Neuron (in vitro differentiated cells): ENCODE results near the gene SRI.
"Not testable (repeated sequence)": the region's sequence is repeated elsewhere in the genome, so short reads cannot be mapped to it uniquely, and the experiment has no call there.

Experiments used
- H2AFZ ChIP-seq: one replicate; pipeline ENCODE4 v1.6.1; 2013; ENCODE audit warnings: low read depth, mild to moderate bottlenecking, inconsistent platforms, low read length, moderate library complexity
- H3K27me3 ChIP-seq: one replicate; pipeline ENCODE4 v1.6.1; 2013; ENCODE audit warnings: low read length; ENCODE audit not compliant: insufficient read depth
- H3K36me3 ChIP-seq: one replicate; pipeline ENCODE4 v1.6.1; 2013; ENCODE audit warnings: low read length; ENCODE audit not compliant: insufficient read depth
- H3K4me1 ChIP-seq: one replicate; pipeline ENCODE4 v1.6.1; 2013; ENCODE audit warnings: low read length; ENCODE audit not compliant: insufficient read depth
- H3K4me3 ChIP-seq: 2 replicates; pipeline ENCODE4 v1.5.1; 2013; ENCODE audit warnings: mild to moderate bottlenecking, low read length, moderate library complexity
- H3K9me3 ChIP-seq: one replicate; pipeline ENCODE4 v1.6.1; 2013; ENCODE audit warnings: low read length

Gene SRI

GRCh38 chr7:88219781-88220747 is at the start of gene SRI:
Gene SRI, minus strand, starts transcription at chr7:88220038. Its CDS starts 12 bp downstream, at chr7:88220026.
- Histone ChIP-seq H3K4me1 (peaks cover 17% of the 10 kb centered on the region), H3K4me3 (peak within 1 kb of the TSS; percentile 59), H3K27me3 (no peaks in the 10 kb centered on the region), H3K36me3 (peaks cover 24% of the 10 kb centered on the region), H3K9me3 (no peaks in the 10 kb centered on the region), H2AFZ (peak within 1 kb of the TSS; percentile 97)

GRCh38 chr7:88269586-88269985 is 49.7 kb upstream of the SRI start:
- H3K36me3 ChIP-seq = no peaks in the 10 kb centered on the region
- no peaks in the 10 kb centered on the region for H3K27me3 ChIP-seq
- H2AFZ ChIP-seq = no peak overlapping the region
- no peaks in the 10 kb centered on the region for H3K4me1 ChIP-seq
- H3K9me3 ChIP-seq = no peaks in the 10 kb centered on the region
- H3K4me3 ChIP-seq = no peak overlapping the region

- H3K36me3 ChIP-seq = no peaks in the 10 kb centered on the region
- H3K4me3 ChIP-seq = no peak overlapping the region
- no peaks in the 10 kb centered on the region for H3K27me3 ChIP-seq
- no peak overlapping the region for H2AFZ ChIP-seq
- H3K4me1 ChIP-seq = no peaks in the 10 kb centered on the region
- H3K9me3 ChIP-seq = no peaks in the 10 kb centered on the region
Observed at GRCh38 chr7:88268858-88269257, 49.0 kb upstream of the SRI start.

GRCh38 chr7:88268051-88268450 is 48.2 kb upstream of the SRI start:
- Histone ChIP-seq H3K36me3 (no peaks in the 10 kb centered on the region), H3K27me3 (no peaks in the 10 kb centered on the region), H3K9me3 (no peaks in the 10 kb centered on the region), H2AFZ (no peak overlapping the region), H3K4me3 (no peak overlapping the region), H3K4me1 (no peaks in the 10 kb centered on the region)

- no peaks in the 10 kb centered on the region for H3K9me3 ChIP-seq
- H3K27me3 ChIP-seq = no peaks in the 10 kb centered on the region
- no peaks in the 10 kb centered on the region for H3K4me1 ChIP-seq
- H3K36me3 ChIP-seq = no peaks in the 10 kb centered on the region
- no peak overlapping the region for H2AFZ ChIP-seq
- H3K4me3 ChIP-seq = no peak overlapping the region
Observed at GRCh38 chr7:88267421-88267820, 47.6 kb upstream of the SRI start.

- H3K9me3 ChIP-seq, H3K27me3 ChIP-seq, H3K4me1 ChIP-seq, H2AFZ ChIP-seq, H3K4me3 ChIP-seq, H3K36me3 ChIP-seq: not testable (repeated sequence)
Observed at GRCh38 chr7:88264987-88265386, 45.1 kb upstream of the SRI start.

GRCh38 chr7:88262562-88262961 is 42.7 kb upstream of the SRI start:
- Histone ChIP-seq H3K9me3 (no peaks in the 10 kb centered on the region), H2AFZ (no peak overlapping the region), H3K36me3 (no peaks in the 10 kb centered on the region), H3K4me1 (no peaks in the 10 kb centered on the region), H3K27me3 (no peaks in the 10 kb centered on the region), H3K4me3 (no peak overlapping the region)

- Histone ChIP-seq H3K27me3 (no peaks in the 10 kb centered on the region), H3K9me3 (no peaks in the 10 kb centered on the region), H2AFZ (no peak overlapping the region), H3K36me3 (no peaks in the 10 kb centered on the region), H3K4me3 (no peak overlapping the region), H3K4me1 (no peaks in the 10 kb centered on the region)
Observed at GRCh38 chr7:88260719-88261118, 40.9 kb upstream of the SRI start.

- Histone ChIP-seq H2AFZ (no peak overlapping the region), H3K27me3 (no peaks in the 10 kb centered on the region), H3K36me3 (no peaks in the 10 kb centered on the region)
Observed at GRCh38 chr7:88259656-88260380, 40.0 kb upstream of the SRI start.

GRCh38 chr7:88258296-88258695 is 38.5 kb upstream of the SRI start:
- not testable (repeated sequence) for H3K4me3 ChIP-seq, H3K9me3 ChIP-seq, H3K4me1 ChIP-seq, H2AFZ ChIP-seq, H3K36me3 ChIP-seq, H3K27me3 ChIP-seq

More at GRCh38 chr7:88259656-88260380, 40.0 kb upstream of the SRI start:
- Histone ChIP-seq H3K4me3 (no peak overlapping the region), H3K4me1 (no peaks in the 10 kb centered on the region), H3K9me3 (no peaks in the 10 kb centered on the region)

GRCh38 chr7:88256906-88257305 is 37.1 kb upstream of the SRI start:
- H3K27me3 ChIP-seq = no peaks in the 10 kb centered on the region
- no peak overlapping the region for H2AFZ ChIP-seq
- no peaks in the 10 kb centered on the region for H3K9me3 ChIP-seq
- no peaks in the 10 kb centered on the region for H3K4me1 ChIP-seq
- no peaks in the 10 kb centered on the region for H3K36me3 ChIP-seq
- no peak overlapping the region for H3K4me3 ChIP-seq

- no peaks in the 10 kb centered on the region for H3K4me1 ChIP-seq
- H2AFZ ChIP-seq = no peak overlapping the region
- no peaks in the 10 kb centered on the region for H3K27me3 ChIP-seq
- H3K36me3 ChIP-seq = no peaks in the 10 kb centered on the region
- no peak overlapping the region for H3K4me3 ChIP-seq
- H3K9me3 ChIP-seq = no peaks in the 10 kb centered on the region
Observed at GRCh38 chr7:88254721-88255424, 35.0 kb upstream of the SRI start.

- Histone ChIP-seq H3K27me3 (no peaks in the 10 kb centered on the region), H2AFZ (no peak overlapping the region), H3K4me3 (no peak overlapping the region), H3K36me3 (no peaks in the 10 kb centered on the region), H3K9me3 (no peaks in the 10 kb centered on the region), H3K4me1 (no peaks in the 10 kb centered on the region)
Observed at GRCh38 chr7:88253640-88254039, 33.8 kb upstream of the SRI start.
